ENCODE data around the gene MYL6B.

GRCh38 chr12:56186957-56187356 lies 34.6 kb downstream of the MYL6B start:
- no peak for TF ChIP-seq POLR2A (IDR thresholded peaks at IDR 0.05; ENCODE audit: low read depth, low read length)
- no peak for TF ChIP-seq CTCF (IDR thresholded peaks at IDR 0.05; ENCODE audit: extremely low read depth in 1 of 2, insufficient read depth in 1 of 2, low read depth in 1 of 2, low read length in 2 of 2)
- TF ChIP-seq POLR2AphosphoS5 (IDR thresholded peaks at IDR 0.05; ENCODE audit: insufficient read depth, low read depth, low read length), result no peak
